Measurements from ENCODE around the gene TRABD2A.
A peak's percentile ranks its signal among the peaks of the same experiment; 100 is the strongest.

TRABD2A gene

DNA sequence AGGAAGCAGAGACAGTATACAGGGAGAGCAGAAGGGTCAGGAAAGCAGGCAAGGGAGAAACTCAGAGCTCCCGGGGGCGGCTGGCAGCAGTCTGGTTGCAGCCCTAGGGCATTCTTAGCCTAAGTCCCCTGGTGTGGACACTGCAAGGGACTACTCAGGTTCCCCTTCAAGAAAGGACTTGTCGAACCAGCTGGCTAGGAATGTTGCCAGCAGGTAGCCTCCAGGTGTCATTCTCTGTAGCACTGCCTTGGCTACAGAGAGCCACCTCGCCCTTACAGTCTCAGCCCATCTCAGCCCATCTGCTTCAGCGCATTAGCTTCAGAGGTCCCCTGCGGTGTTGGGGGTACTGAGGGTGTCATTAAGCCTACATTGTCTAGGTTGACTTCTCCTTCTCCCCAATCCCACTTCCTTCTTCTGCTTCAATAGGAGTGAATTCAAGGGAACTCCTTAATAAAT is 13.3 kb upstream of the TRABD2A start:
- no peak for DNase-seq (ENCODE audit: low read depth)
- H3K4me3 ChIP-seq (replicated peaks; ENCODE audit: low read depth, low read length): no peak overlapping the region

DNA sequence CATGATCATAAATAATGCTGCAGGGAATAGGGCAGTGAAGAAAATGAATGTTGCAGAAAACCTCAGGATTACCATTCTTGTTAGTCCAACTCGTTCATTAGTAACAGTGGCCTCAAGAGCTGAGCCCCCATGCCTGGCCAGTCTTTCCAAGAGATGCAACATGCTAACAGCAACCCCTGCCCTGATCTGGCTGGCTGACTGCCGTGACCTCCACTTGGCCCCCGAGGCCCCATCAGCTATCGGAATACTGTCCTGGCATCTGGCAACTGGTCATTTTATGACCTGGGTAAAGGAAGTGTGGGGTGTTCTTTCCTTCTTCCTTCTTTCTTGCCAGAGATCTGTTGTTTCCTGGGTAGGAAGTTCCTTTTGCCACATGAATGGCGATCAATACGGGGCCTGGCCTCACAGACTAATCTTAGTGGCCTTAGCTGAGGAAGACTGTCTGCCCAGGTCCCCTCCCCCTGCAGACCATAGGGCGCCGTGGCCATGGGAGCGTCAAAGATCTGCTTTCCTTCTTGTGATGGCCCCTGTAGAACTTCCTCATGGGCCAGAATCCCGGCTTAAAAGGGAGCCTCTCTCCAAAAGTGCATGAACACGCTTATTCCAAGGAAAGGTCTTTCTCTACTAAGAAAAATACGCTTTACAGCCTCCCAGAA is 10.6 kb upstream of the TRABD2A start:
- no peak overlapping the region for H3K4me3 ChIP-seq (replicated peaks; ENCODE audit: low read depth, low read length)
- TF ChIP-seq, protein P1, sequence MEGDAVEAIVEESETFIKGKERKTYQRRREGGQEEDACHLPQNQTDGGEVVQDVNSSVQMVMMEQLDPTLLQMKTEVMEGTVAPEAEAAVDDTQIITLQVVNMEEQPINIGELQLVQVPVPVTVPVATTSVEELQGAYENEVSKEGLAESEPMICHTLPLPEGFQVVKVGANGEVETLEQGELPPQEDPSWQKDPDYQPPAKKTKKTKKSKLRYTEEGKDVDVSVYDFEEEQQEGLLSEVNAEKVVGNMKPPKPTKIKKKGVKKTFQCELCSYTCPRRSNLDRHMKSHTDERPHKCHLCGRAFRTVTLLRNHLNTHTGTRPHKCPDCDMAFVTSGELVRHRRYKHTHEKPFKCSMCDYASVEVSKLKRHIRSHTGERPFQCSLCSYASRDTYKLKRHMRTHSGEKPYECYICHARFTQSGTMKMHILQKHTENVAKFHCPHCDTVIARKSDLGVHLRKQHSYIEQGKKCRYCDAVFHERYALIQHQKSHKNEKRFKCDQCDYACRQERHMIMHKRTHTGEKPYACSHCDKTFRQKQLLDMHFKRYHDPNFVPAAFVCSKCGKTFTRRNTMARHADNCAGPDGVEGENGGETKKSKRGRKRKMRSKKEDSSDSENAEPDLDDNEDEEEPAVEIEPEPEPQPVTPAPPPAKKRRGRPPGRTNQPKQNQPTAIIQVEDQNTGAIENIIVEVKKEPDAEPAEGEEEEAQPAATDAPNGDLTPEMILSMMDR (IDR thresholded peaks at IDR 0.05; ENCODE audit: low read length, missing control alignments): no peak
- DNase-seq (ENCODE audit: low read depth): no peak

More for the DNA sequence above, 13.3 kb upstream of the TRABD2A start:
- TF ChIP-seq, protein P1 (IDR thresholded peaks at IDR 0.05; ENCODE audit: low read length, missing control alignments): no peak

DNA sequence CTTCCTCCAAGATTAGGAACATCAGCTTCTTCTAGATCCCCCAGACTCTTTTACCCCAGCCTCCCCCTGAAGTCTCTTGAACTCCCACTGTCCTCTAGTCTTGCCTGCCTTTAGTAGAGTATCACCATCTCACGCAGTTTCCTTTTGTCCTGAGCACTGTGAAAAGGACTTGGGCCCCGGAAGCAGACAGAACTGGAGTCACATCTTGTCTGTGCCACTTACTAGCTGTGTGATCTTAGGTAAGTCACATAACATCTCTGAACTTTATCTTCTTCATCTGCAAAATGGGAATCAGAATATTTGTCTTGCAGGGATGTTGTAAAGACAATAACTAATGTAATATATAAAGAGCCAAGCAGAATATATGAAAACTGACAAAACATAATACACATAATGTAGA is 8.4 kb upstream of the TRABD2A start:
- TF ChIP-seq, protein P1 (IDR thresholded peaks at IDR 0.05; ENCODE audit: low read length, missing control alignments): no peak
- DNase-seq (ENCODE audit: low read depth): no peak
- H3K4me3 ChIP-seq (replicated peaks; ENCODE audit: low read depth, low read length): no peak overlapping the region

DNA sequence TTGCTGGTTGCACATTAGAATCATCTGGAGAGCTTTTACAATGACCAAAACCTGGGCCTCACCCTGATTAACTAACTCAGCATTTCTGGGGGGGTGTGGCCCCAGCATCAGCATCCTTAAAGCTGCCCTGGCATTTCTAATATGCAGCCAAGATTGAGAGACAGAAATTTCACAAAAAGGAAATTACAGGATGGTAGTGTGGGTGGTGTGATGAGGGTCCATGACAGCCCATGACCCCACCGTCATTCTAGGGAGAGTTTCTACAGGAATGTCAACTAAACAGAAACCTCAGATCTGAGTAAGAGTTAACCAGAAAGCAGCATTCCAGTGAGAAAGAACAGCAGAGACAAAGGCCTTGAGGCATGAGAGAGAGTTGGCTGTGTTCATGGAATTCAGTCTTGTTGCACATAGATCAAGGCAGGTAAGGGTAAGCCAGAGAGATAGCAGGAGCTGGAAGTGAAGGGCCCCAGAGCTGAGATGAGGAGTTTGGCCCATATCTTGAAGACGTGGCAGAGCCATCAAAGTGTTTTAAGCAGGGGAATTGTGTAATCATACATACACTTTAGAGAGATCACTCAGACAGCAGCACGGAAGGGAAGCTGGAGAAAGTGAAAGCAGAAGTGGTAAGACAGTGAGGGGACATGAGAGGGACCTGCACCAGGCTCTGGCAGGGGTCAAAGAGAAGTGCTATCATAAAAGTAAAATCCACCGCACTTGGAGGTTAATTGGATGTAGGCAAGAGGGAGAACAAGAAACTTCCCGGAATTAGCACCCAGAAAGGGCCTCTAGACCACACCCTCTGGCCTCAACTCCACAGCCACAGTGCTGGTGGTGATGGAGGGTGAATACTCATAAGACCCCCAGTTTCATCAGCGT is 7.8 kb upstream of the TRABD2A start:
- peak overlapping the region; percentile 4 for H3K4me3 ChIP-seq (replicated peaks; ENCODE audit: low read depth, low read length)
- TF ChIP-seq, protein P1 (IDR thresholded peaks at IDR 0.05; ENCODE audit: low read length, missing control alignments): no peak
- DNase-seq (ENCODE audit: low read depth): peak; percentile 66

DNA sequence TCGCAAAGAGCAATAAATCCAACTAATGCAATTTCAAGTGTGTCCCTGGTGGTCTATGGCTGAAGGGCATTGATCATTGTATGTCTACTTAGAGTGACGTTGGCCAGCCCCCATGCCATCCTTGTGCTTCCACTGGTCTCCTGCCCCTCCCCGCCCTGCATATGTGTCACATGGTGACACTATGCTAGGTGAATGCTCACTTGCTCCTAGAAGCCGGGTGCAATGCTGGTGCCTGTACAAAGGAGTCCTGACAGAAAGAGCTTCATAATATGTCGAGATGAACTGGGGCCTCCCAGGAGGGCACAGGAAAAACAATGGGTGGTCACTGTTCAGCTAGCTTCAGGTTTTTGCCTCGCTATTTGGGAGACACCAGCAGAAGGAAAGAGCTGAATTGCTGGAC is 5.9 kb upstream of the TRABD2A start:
- TF ChIP-seq, protein P1 (IDR thresholded peaks at IDR 0.05; ENCODE audit: low read length, missing control alignments): no peak
- DNase-seq (ENCODE audit: low read depth): no peak
- no peak overlapping the region for H3K4me3 ChIP-seq (replicated peaks; ENCODE audit: low read depth, low read length)

DNA sequence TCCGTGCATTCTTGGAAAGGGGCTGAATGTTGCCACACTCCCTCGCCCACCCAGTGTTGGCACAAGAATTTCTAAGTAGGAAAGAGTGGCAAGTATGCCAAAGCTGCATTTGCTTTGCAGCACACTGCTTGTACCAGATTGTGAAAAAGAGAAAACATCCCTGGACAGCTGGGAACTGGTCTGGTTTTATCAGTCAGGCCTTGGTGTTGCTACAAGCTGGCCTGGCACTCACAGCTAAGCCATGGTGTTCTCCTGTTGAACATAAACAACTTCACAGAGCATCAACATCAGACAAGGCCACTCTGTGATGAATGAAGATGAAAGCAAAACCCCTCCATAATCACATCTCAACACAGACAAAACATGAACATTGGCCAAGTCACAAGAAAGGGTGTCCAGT is 4.2 kb upstream of the TRABD2A start:
- TF ChIP-seq, protein P1 (IDR thresholded peaks at IDR 0.05; ENCODE audit: low read length, missing control alignments): no peak
- DNase-seq (ENCODE audit: low read depth): no peak
- H3K4me3 ChIP-seq (replicated peaks; ENCODE audit: low read depth, low read length): no peak overlapping the region
